DOHH2 (cell line): ENCODE data around the gene TBX21.
A peak's percentile ranks its signal among the peaks of the same experiment; 100 is the strongest.

Experiments
- H3F3A ChIP-seq: fragments of 200-600 bp; sonication (generic), shearing (Covaris generic); 2 replicates; pipeline ENCODE4 v1.6.0; 2016; ENCODE audit warnings: antibody characterized with exemption, mild to moderate bottlenecking; ENCODE audit not compliant: control insufficient read depth, insufficient read depth
- H3K27ac ChIP-seq: fragments of 200-600 bp; sonication (generic); 2 replicates; pipeline ENCODE4 v1.5.1; 2014; ENCODE audit warnings: low read depth, mild to moderate bottlenecking, low read length, moderate library complexity
- H3K27me3 ChIP-seq: fragments of 200-600 bp; sonication (generic); 2 replicates; pipeline ENCODE4 v1.6.1; 2014; ENCODE audit warnings: mild to moderate bottlenecking, low read length, mixed read lengths; ENCODE audit not compliant: control insufficient read depth
- H3K36me3 ChIP-seq: fragments of 200-600 bp; sonication (generic); 2 replicates; pipeline ENCODE4 v1.6.1; 2014; ENCODE audit warnings: mild to moderate bottlenecking, low read length, moderate library complexity, mixed read lengths; ENCODE audit not compliant: control insufficient read depth
- H3K4me1 ChIP-seq: fragments of 200-600 bp; sonication (generic); 2 replicates; pipeline ENCODE4 v1.6.1; 2014; ENCODE audit warnings: mild to moderate bottlenecking, low read length, mixed read lengths; ENCODE audit not compliant: control insufficient read depth
- H3K4me2 ChIP-seq: fragments of 200-600 bp; sonication (generic); 2 replicates; pipeline ENCODE4 v1.6.0; 2014; ENCODE audit warnings: mild to moderate bottlenecking, low read length, moderate library complexity
- H3K4me3 ChIP-seq: fragments of 200-600 bp; sonication (generic); 2 replicates; pipeline ENCODE4 v1.5.1; 2014; ENCODE audit warnings: mild to moderate bottlenecking, low read length, mixed read lengths
- H3K79me2 ChIP-seq: fragments of 200-600 bp; sonication (generic); 2 replicates; pipeline ENCODE4 v1.6.1; 2014; ENCODE audit warnings: mild to moderate bottlenecking, low read length, mixed read lengths; ENCODE audit not compliant: control insufficient read depth
- H3K9me2 ChIP-seq: fragments of 200-600 bp; sonication (generic); replicated peaks from 2 replicates; pipeline ENCODE4 v1.6.1; 2014; ENCODE audit warnings: mild to moderate bottlenecking, low read length, mixed read lengths; ENCODE audit not compliant: control insufficient read depth
- H3K9me3 ChIP-seq: fragments of 200-600 bp; sonication (generic); 2 replicates; pipeline ENCODE4 v1.6.1; 2014; ENCODE audit warnings: antibody characterized with exemption, low read length, mixed read lengths; ENCODE audit not compliant: control insufficient read depth, insufficient read depth
- H4K20me1 ChIP-seq: fragments of 200-600 bp; sonication (generic); 2 replicates; pipeline ENCODE4 v1.6.0; 2014; ENCODE audit warnings: low read depth, mild to moderate bottlenecking, antibody characterized with exemption, low read length, moderate library complexity; ENCODE audit not compliant: control insufficient read depth, insufficient read depth
- CTCF ChIP-seq: fragments of 200-600 bp; sonication (generic); IDR thresholded peaks from one replicate; pipeline ENCODE4 v1.5.1; 2014; ENCODE audit warnings: antibody characterized with exemption, mild to moderate bottlenecking, low read depth, low read length; ENCODE audit not compliant: poor library complexity, severe bottlenecking
- EZH2phosphoT487 ChIP-seq: fragments of 200-600 bp; sonication (generic); IDR thresholded peaks from 2 replicates; pipeline ENCODE4 v1.6.1; 2017; ENCODE audit warnings: borderline replicate concordance, mild to moderate bottlenecking, antibody characterized with exemption, low read length, moderate library complexity, mixed read lengths

Gene TBX21

GRCh38 chr17:47716375-47716774 is 16.7 kb upstream of the TBX21 start:
- H3K9me2 ChIP-seq: no peaks in the 10 kb centered on the region
- H3K27ac ChIP-seq: no peak overlapping the region
- H3K4me2 ChIP-seq: no peak overlapping the region
- no peaks in the 10 kb centered on the region for H3K36me3 ChIP-seq
- H3F3A ChIP-seq: no peaks in the 10 kb centered on the region
- H3K79me2 ChIP-seq: no peaks in the 10 kb centered on the region
- TF ChIP-seq CTCF (no peak), EZH2phosphoT487 (no peak)
- no peaks in the 10 kb centered on the region; the same call in 1 of the 2 replicates for H4K20me1 ChIP-seq
- H3K27me3 ChIP-seq: peaks cover 59% of the 10 kb centered on the region
- H3K9me3 ChIP-seq: no peaks in the 10 kb centered on the region
- H3K4me3 ChIP-seq: no peak overlapping the region
- peaks cover 23% of the 10 kb centered on the region for H3K4me1 ChIP-seq

- H3K36me3 ChIP-seq: no peaks in the 10 kb centered on the region
- no peaks in the 10 kb centered on the region for H3K9me2 ChIP-seq
- no peaks in the 10 kb centered on the region for H3K79me2 ChIP-seq
- no peaks in the 10 kb centered on the region for H3F3A ChIP-seq
- TF ChIP-seq CTCF (peak; percentile 20), EZH2phosphoT487 (no peak)
- no peak overlapping the region for H3K4me3 ChIP-seq
- peaks cover 68% of the 10 kb centered on the region for H3K27me3 ChIP-seq
- no peaks in the 10 kb centered on the region; the same call in 1 of the 2 replicates for H4K20me1 ChIP-seq
- H3K4me2 ChIP-seq: no peak overlapping the region
- H3K9me3 ChIP-seq: no peaks in the 10 kb centered on the region
- peaks cover 22% of the 10 kb centered on the region for H3K4me1 ChIP-seq
- no peak overlapping the region for H3K27ac ChIP-seq
Observed at GRCh38 chr17:47717261-47717697, 15.8 kb upstream of the TBX21 start.

DNA sequence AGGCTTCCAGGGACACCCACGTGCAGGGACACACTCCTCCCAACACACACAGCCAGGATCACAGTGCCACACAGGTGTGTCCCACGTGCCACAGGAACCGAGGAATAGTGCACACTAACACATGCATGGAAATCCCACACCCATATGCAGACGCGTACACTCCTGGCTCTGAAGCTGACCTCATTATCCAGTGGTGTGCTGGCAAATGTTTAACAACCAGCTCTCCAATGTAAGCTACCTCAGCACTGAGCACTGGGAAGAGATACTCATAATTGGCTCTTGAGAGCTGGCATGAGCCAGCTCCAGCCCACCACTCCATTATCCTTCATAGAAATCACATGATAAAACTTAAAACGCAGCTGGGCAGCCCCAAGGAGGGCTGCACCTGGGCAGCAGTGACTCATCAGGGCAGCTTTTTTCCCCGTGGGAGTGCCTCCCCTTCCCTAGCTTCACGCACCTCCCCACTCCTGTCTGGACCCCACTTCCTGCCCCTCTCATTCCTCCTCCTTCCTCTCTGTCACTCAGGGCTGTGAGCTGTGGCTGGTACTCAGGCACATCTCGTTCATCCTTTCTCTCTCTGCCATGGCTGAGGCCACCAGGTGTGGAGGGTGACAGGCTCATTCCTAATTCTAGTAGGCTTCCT is 14.9 kb upstream of the TBX21 start:
- no peak for TF ChIP-seq CTCF
- no peak for TF ChIP-seq EZH2phosphoT487
- H3K27ac ChIP-seq: no peak overlapping the region
- peaks cover 71% of the 10 kb centered on the region for H3K27me3 ChIP-seq

More for the DNA sequence above, 14.9 kb upstream of the TBX21 start:
- H4K20me1 ChIP-seq: no peaks in the 10 kb centered on the region; the same call in 1 of the 2 replicates
- H3K79me2 ChIP-seq: no peaks in the 10 kb centered on the region
- H3K4me1 ChIP-seq: peaks cover 21% of the 10 kb centered on the region
- H3K4me3 ChIP-seq: no peak overlapping the region
- H3K36me3 ChIP-seq: no peaks in the 10 kb centered on the region
- H3K9me3 ChIP-seq: no peaks in the 10 kb centered on the region
- H3K9me2 ChIP-seq: no peaks in the 10 kb centered on the region
- H3K4me2 ChIP-seq: no peak overlapping the region
- no peaks in the 10 kb centered on the region for H3F3A ChIP-seq
